ENCODE measurements around the gene PLA2R1. TPM values are rescaled to one million over a fixed set of nuclear protein-coding genes. Genes with fewer than 3 reads are reported as not detected.
"Not testable (repeated sequence)": the region's sequence is repeated elsewhere in the genome, so short reads cannot be mapped to it uniquely, and the experiment has no call there.

PLA2R1 gene
- total RNA-seq, 1 donor from 2014 or later: 9.3 TPM

- peaks cover 0 to 8% of the 10 kb centered on the region in 2 donors for H3K4me1 ChIP-seq
- peak overlapping the region in 1 of 2 donors; percentile 37 for H3K27ac ChIP-seq
- H3K36me3 ChIP-seq: peaks cover 11 to 28% of the 10 kb centered on the region in 2 donors
- H3K4me3 ChIP-seq: no peak overlapping the region
- peaks cover 0 to 5% of the 10 kb centered on the region in 2 donors for H3K9me3 ChIP-seq
- no peak for DNase-seq (ENCODE audit: low spot score in 2 of 2)
- intact Hi-C loops (cut with DNase I): no loop called here
- no peaks in the 10 kb centered on the region for H3K27me3 ChIP-seq
- no peak for TF ChIP-seq CTCF (IDR thresholded peaks at IDR 0.05)
Measured at GRCh38 chr2:159982842-159983785, 79.3 kb downstream of the PLA2R1 start.

DNA sequence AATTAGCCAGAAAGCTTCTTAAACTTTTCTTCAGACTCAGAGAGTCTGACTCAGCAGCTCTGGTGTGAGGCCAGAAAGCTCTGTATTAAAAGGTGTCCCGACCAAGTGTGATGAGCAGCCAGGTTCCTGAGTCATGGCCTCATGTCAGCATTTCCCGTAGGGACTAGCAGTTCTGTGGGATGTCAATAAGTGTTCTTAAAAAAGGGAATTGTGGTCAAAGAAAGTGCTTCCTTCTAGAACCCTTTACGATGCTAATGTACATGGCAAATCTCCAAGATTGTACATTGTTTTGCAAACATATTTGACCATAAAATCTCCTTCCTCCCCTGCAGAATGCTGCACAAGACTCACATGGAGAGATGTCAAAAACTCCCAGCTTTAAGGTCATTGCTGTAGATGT, 80.1 kb downstream of the PLA2R1 start:
- Histone ChIP-seq H3K36me3 (peaks cover 11 to 28% of the 10 kb centered on the region in 2 donors), H3K4me3 (no peak overlapping the region), H3K27me3 (no peaks in the 10 kb centered on the region), H3K27ac (no peak overlapping the region), H3K9me3 (peaks cover 0 to 5% of the 10 kb centered on the region in 2 donors), H3K4me1 (peaks cover 0 to 8% of the 10 kb centered on the region in 2 donors)
- DNase-seq (ENCODE audit: low spot score in 2 of 2): no peak
- intact Hi-C loops (cut with DNase I): no loop called here
- TF ChIP-seq CTCF (IDR thresholded peaks at IDR 0.05): no peak

- no peak for TF ChIP-seq CTCF (IDR thresholded peaks at IDR 0.05)
- H3K27ac ChIP-seq: no peak overlapping the region
- no peaks in the 10 kb centered on the region for H3K4me1 ChIP-seq
- intact Hi-C loops (cut with DNase I): no loop called here
- H3K27me3 ChIP-seq: no peaks in the 10 kb centered on the region
- no peak overlapping the region for H3K4me3 ChIP-seq
- no peaks in the 10 kb centered on the region for H3K9me3 ChIP-seq
- peaks cover 0 to 30% of the 10 kb centered on the region in 2 donors for H3K36me3 ChIP-seq
- DNase-seq (ENCODE audit: low spot score in 2 of 2): no peak
Measured at GRCh38 chr2:159976527-159977160, 85.8 kb downstream of the PLA2R1 start.

- H3K27ac ChIP-seq: no peak overlapping the region
- no peaks in the 10 kb centered on the region for H3K27me3 ChIP-seq
- intact Hi-C loops (cut with DNase I): no loop called here
- DNase-seq (ENCODE audit: low spot score in 2 of 2): no peak
- H3K9me3 ChIP-seq: no peaks in the 10 kb centered on the region
- TF ChIP-seq CTCF (IDR thresholded peaks at IDR 0.05): no peak
- H3K36me3 ChIP-seq: peaks cover 0 to 22% of the 10 kb centered on the region in 2 donors
- no peaks in the 10 kb centered on the region for H3K4me1 ChIP-seq
- H3K4me3 ChIP-seq: no peak overlapping the region
Measured at GRCh38 chr2:159973325-159973724, 89.1 kb downstream of the PLA2R1 start.

DNA sequence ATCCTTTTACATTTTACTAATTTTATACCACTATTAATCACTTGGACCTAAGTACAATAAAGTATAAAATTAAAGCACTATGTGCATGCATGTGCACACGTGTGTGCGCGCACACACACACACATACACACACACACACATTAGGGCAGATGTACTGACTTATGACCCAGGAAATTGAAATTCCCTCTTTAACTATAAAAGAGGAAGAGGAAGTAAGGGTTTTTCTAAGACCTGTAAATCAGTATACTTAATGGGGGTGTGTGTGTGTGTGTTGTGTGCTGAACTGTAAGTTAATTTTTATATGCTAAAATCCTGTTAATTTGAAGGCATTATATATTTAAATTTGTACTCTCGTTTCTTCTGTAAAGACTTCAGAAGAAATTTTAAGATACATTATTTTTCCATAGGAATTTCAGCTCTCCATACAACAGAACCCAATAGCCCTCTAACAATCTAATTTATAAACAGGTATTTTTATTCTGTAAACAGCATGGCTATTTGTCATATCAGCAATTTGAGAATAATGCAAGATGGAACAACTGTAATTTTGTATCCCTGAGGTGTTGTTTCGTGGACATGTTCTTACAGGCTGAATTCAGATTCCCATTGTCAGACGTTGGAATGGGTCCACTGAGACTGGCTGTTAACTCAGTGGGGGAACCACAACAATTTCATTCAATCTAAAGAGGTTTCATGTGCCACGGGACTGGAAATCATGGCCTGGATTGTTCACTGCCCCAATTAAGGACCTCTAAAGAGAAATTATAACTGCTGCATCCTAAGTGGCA, 90.9 kb downstream of the PLA2R1 start:
- peaks cover 0 to 24% of the 10 kb centered on the region in 2 donors for H3K36me3 ChIP-seq
- H3K27ac ChIP-seq: no peak overlapping the region
- DNase-seq (ENCODE audit: low spot score in 2 of 2): no peak
- no peaks in the 10 kb centered on the region for H3K9me3 ChIP-seq
- no peaks in the 10 kb centered on the region for H3K27me3 ChIP-seq
- H3K4me1 ChIP-seq: no peaks in the 10 kb centered on the region
- no peak overlapping the region for H3K4me3 ChIP-seq
- intact Hi-C loops (cut with DNase I): no loop called here
- TF ChIP-seq CTCF (IDR thresholded peaks at IDR 0.05): no peak

GRCh38 chr2:159970548-159970947, 91.9 kb downstream of the PLA2R1 start:
- DNase-seq (ENCODE audit: low spot score in 2 of 2); H3K27me3 ChIP-seq; H3K4me3 ChIP-seq; H3K9me3 ChIP-seq; intact Hi-C loops (cut with DNase I); H3K4me1 ChIP-seq; H3K27ac ChIP-seq: not testable (repeated sequence)
- H3K36me3 ChIP-seq: peaks cover 0 to 18% of the 10 kb centered on the region in 2 donors

All from ascending aorta (tissue), 2 donors.